Calu3 (cell line): Measurements from ENCODE around the gene TTC32. TPM values are rescaled to one million over a fixed set of nuclear protein-coding genes. Genes with fewer than 3 reads are reported as not detected.
"Not testable (repeated sequence)": the region's sequence is repeated elsewhere in the genome, so short reads cannot be mapped to it uniquely, and the experiment has no call there.

Source experiments
- BruUV-seq: library from RNA; stranded (reverse); fragments of 400-500 nt; replicated peaks from 2 replicates; lab custom pipeline; 2021; lab: Mats Ljungman, UMichigan
- CTCF ChIA-PET: fragments of 300-600 bp; sonication (Branson Sonifier 250); formaldehyde crosslinking; loops from one replicate; lab custom pipeline; 2022; ENCODE audit warnings: antibody characterized with exemption; lab: Charles Lee
- DNase-seq: peaks from one replicate; pipeline ENCODE4 v3.0.0; 2022
- H3K27ac Mint-ChIP-seq: one replicate; pipeline ENCODE4 v1.8.0; 2022; ENCODE audit warnings: mixed read lengths; ENCODE audit not compliant: unreplicated experiment
- H3K27me3 Mint-ChIP-seq: one replicate; pipeline ENCODE4 v1.8.0; 2022; ENCODE audit warnings: mixed read lengths; ENCODE audit not compliant: unreplicated experiment
- H3K36me3 Mint-ChIP-seq: one replicate; pipeline ENCODE4 v1.8.0; 2022; ENCODE audit warnings: mild to moderate bottlenecking, moderate library complexity, mixed read lengths; ENCODE audit not compliant: insufficient read depth, unreplicated experiment
- H3K4me1 Mint-ChIP-seq: one replicate; pipeline ENCODE4 v1.8.0; 2022; ENCODE audit warnings: mild to moderate bottlenecking, low read depth, mixed read lengths; ENCODE audit not compliant: unreplicated experiment
- H3K4me3 Mint-ChIP-seq: one replicate; pipeline ENCODE4 v1.8.0; 2022; ENCODE audit warnings: mild to moderate bottlenecking, low read depth, moderate library complexity, mixed read lengths; ENCODE audit not compliant: unreplicated experiment
- H3K9me3 Mint-ChIP-seq: one replicate; pipeline ENCODE4 v1.8.0; 2022; ENCODE audit warnings: low read depth, mixed read lengths; ENCODE audit not compliant: unreplicated experiment
- intact Hi-C: fragments of 100-400 bp; cut with micrococcal nuclease; formaldehyde crosslinking; loops from one replicate; pipeline ENCODE4 v1.10.0; 2022; ENCODE audit not compliant: unreplicated experiment
- total RNA-seq: library from RNA; stranded (reverse); gene quantifications from 2 replicates; pipeline ENCODE4 v1.2.3, GENCODE V29; 2022
- TF ChIP-seq, protein P1 (sequence below): fragments of 200-600 bp; IDR thresholded peaks from one replicate; pipeline ENCODE4 v1.8.0; 2022; ENCODE audit warnings: antibody characterized with exemption; ENCODE audit not compliant: unreplicated experiment

The TTC32 gene
- total RNA-seq, 1 experiment from 2014 or later: 13.6 TPM

DNA sequence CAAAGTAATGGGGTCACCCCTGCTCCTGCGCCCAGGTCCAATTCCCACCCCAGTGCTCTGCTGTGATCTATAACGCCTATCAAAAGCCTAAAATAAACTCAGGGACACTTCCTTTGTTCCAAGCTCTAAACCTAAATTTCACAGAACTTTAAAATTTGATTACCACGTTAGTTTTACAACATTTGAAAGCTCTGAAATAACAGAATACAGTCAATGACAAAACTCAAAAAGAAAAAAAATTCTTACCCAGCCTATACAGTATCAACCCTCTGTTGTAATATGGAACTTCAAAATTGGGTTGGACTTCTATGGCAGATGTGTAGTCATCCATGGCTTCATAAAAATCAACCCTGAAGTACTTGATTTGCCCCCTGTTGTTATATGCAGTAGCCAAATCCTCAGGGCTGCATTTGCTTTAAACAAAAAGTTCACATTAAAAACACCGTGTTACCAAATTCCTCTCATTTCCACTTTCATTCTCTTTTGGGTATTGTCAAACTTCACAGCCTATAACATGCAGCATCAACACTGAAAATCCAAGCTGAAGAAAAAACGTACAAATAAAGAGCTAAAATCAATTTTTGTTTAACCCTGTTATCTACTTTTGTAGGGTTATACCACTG, 4.0 kb downstream of the TTC32 start:
- Mint-ChIP-seq H3K4me3 (no peak overlapping the region), H3K27me3 (no peaks in the 10 kb centered on the region), H3K9me3 (no peaks in the 10 kb centered on the region), H3K36me3 (peaks cover 28% of the 10 kb centered on the region), H3K27ac (no peak overlapping the region), H3K4me1 (no peaks in the 10 kb centered on the region)
- CTCF ChIA-PET: interaction anchor here (1.0 kb wide), 1 partner anchor 28 kb away, joined by 3 read pairs; no protein-coding TSS in a partner anchor
- intact Hi-C loops: no loop called here
- DNase-seq: no peak
- BruUV-seq: no TSS peak
- TF ChIP-seq, protein P1, sequence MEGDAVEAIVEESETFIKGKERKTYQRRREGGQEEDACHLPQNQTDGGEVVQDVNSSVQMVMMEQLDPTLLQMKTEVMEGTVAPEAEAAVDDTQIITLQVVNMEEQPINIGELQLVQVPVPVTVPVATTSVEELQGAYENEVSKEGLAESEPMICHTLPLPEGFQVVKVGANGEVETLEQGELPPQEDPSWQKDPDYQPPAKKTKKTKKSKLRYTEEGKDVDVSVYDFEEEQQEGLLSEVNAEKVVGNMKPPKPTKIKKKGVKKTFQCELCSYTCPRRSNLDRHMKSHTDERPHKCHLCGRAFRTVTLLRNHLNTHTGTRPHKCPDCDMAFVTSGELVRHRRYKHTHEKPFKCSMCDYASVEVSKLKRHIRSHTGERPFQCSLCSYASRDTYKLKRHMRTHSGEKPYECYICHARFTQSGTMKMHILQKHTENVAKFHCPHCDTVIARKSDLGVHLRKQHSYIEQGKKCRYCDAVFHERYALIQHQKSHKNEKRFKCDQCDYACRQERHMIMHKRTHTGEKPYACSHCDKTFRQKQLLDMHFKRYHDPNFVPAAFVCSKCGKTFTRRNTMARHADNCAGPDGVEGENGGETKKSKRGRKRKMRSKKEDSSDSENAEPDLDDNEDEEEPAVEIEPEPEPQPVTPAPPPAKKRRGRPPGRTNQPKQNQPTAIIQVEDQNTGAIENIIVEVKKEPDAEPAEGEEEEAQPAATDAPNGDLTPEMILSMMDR: no peak

DNA sequence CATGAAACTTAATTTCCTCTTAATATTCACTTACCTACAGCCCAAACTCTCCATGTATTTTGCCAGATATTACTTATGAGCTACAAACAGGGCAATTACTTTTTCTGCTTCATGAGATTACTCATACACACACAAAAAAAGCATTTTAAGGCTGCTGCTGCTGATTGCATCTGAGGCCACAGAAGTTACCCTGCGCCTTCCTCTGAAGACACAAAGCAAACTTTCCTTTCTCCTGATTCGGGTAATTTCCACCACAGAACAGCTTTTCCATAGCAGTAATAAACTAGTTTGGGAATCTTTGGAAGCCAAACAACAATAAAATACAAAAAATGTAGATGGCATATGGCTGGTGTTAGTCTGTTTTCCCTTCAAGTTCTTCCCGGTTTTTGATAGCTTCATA, 6.2 kb downstream of the TTC32 start:
- no peaks in the 10 kb centered on the region for H3K4me1 Mint-ChIP-seq
- BruUV-seq: no TSS peak
- TF ChIP-seq, protein P1: no peak
- CTCF ChIA-PET: no interaction called here
- no peak overlapping the region for H3K4me3 Mint-ChIP-seq
- no peaks in the 10 kb centered on the region for H3K9me3 Mint-ChIP-seq
- peaks cover 6% of the 10 kb centered on the region for H3K36me3 Mint-ChIP-seq
- no peak overlapping the region for H3K27ac Mint-ChIP-seq
- DNase-seq: no peak
- intact Hi-C loops: no loop called here
- H3K27me3 Mint-ChIP-seq: no peaks in the 10 kb centered on the region

DNA sequence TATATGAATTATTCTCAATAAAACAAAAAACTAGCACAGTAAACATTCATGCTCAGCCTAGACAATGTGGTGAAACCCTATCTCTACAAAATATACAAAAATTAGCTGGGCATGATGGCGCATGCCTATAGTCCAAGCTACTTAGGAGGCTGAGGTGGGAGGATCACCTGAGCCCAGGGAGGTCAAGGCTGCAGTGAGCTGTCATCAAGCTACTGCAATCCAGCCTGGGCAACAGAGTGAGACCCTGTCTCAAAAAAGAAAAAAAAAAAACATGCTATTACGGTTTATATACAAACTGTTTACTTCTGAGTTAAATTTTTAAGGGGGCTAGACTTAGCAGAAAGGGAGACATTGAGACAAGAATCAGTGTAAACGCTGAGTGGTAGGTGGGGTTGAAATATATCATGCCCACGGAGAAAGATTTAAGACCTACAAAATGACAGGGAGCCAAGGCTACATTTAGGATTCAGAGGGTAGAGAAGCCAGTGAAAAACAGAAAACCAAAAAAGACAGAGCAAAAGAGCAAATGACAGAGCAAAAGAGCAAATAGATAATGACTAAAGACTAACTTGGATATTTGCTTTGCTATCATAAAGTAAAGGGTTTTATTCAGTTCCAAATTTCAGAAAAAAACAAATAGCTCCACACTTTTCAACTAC, 7.5 kb downstream of the TTC32 start:
- Mint-ChIP-seq H3K9me3 (no peaks in the 10 kb centered on the region), H3K27me3 (no peaks in the 10 kb centered on the region), H3K4me3 (no peak overlapping the region), H3K36me3 (no peaks in the 10 kb centered on the region), H3K27ac (no peak overlapping the region), H3K4me1 (no peaks in the 10 kb centered on the region)
- CTCF ChIA-PET: no interaction called here
- DNase-seq: no peak
- no TSS peak for BruUV-seq
- TF ChIP-seq, protein P1: no peak
- intact Hi-C loops: no loop called here

DNA sequence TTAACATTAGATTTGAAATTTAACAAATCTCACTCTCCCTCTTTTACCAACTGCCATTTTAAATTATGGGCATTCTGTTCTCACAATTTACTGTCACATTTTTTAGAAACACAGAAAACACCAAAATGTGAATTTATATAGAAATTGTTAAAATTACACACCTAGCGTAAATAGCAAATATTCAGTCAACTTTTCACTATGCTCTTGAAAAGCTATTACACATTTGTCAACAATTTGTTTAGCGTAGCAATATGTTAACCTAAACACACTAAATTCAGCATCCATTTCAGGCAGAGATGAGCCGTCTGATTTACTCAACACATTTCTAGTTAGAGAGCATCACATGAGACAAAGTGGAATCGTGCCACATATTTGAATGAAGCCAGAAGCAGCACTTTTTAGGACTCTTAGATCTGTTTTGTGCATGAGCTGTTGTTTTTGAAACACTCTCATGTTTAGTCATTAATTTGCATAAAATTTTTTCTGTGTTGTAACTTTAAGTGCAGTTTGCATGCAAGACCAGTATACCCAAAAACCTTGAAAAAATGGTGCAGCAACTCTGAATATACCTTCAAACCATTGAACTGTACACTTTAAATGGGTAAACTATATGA, 8.2 kb downstream of the TTC32 start:
- Mint-ChIP-seq H3K4me1 (no peaks in the 10 kb centered on the region), H3K9me3 (no peaks in the 10 kb centered on the region), H3K4me3 (no peak overlapping the region), H3K27ac (no peak overlapping the region), H3K27me3 (no peaks in the 10 kb centered on the region), H3K36me3 (no peaks in the 10 kb centered on the region)
- DNase-seq: no peak
- TF ChIP-seq, protein P1: no peak
- intact Hi-C loops: no loop called here
- no TSS peak for BruUV-seq
- CTCF ChIA-PET: no interaction called here

DNA sequence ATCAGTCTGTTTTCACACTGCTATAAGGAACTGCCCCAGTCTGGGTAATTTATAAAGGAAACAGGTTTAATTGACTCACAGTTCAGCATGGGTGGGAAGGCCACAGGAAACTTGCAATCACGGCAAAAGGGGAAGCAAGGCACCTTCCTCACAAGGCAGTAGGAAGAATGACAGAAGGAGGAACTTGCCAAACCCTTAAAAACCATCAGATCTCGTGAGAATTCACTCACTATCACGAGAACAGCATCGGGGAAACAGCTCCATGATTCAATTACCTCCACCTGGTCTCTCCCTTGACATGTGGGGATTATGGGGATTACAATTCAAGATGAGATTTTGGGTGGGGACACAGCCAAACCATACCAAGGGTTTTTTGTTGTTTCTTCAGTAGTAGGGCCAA, 9.8 kb downstream of the TTC32 start:
- CTCF ChIA-PET, BruUV-seq, H3K27me3 Mint-ChIP-seq, H3K4me1 Mint-ChIP-seq, H3K36me3 Mint-ChIP-seq, H3K9me3 Mint-ChIP-seq, H3K27ac Mint-ChIP-seq, H3K4me3 Mint-ChIP-seq, DNase-seq, intact Hi-C loops: not testable (repeated sequence)
